Measurements from ENCODE around the gene RARB.

Gene RARB

GRCh38 chr3:25420885-25421284 is 7.2 kb upstream of the RARB start:
- Histone ChIP-seq H3K36me3 (ENCODE audit: control insufficient read depth in 1 of 2, insufficient read depth in 2 of 2, low read length in 2 of 2) (no peaks in the 10 kb centered on the region), H3K9ac (ENCODE audit: low read depth in 1 of 2, low read length in 2 of 2) (no peak overlapping the region), H3K4me3 (ENCODE audit: low read depth in 1 of 2, low read length in 2 of 2) (no peak overlapping the region), H3K9me3 (ENCODE audit: control insufficient read depth in 1 of 2, low read length in 2 of 2) (no peaks in the 10 kb centered on the region), H3K27ac (ENCODE audit: low read depth, low read length) (no peak overlapping the region), H3K4me1 (ENCODE audit: control insufficient read depth in 1 of 2, insufficient read depth in 2 of 2, low read length in 2 of 2) (peaks cover 0 to 3% of the 10 kb centered on the region in 2 donors), H3K27me3 (ENCODE audit: control insufficient read depth in 1 of 2, insufficient read depth in 2 of 2, low read length in 2 of 2) (peaks cover 0 to 10% of the 10 kb centered on the region in 2 donors)

DNA sequence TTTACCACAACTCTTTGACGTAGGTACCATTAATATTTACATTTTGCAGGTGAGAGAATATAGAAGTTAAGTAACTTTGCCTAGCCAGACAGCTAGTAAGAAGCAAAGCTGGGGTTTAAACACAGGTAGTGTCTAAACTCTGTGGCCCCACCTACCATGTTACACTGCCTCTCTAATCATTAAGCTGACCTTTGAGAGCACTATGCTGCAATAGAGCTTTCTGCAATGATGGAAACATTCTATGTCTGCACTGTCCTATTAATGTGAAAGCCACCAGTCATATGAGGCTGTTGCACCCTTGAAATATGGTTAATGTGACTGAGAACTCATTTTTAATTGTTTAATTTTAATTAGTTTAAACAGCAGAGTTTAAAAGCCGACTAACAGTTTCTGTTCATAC is 6.3 kb upstream of the RARB start:
- no peak overlapping the region for H3K9ac ChIP-seq (ENCODE audit: low read depth in 1 of 2, low read length in 2 of 2)
- H3K9me3 ChIP-seq (ENCODE audit: control insufficient read depth in 1 of 2, low read length in 2 of 2) = no peaks in the 10 kb centered on the region
- peaks cover 3 to 15% of the 10 kb centered on the region in 2 donors for H3K27me3 ChIP-seq (ENCODE audit: control insufficient read depth in 1 of 2, insufficient read depth in 2 of 2, low read length in 2 of 2)
- peaks cover 0 to 3% of the 10 kb centered on the region in 2 donors for H3K4me1 ChIP-seq (ENCODE audit: control insufficient read depth in 1 of 2, insufficient read depth in 2 of 2, low read length in 2 of 2)
- no peak overlapping the region for H3K4me3 ChIP-seq (ENCODE audit: low read depth in 1 of 2, low read length in 2 of 2)
- H3K36me3 ChIP-seq (ENCODE audit: control insufficient read depth in 1 of 2, insufficient read depth in 2 of 2, low read length in 2 of 2) = no peaks in the 10 kb centered on the region
- H3K27ac ChIP-seq (ENCODE audit: low read depth, low read length) = no peak overlapping the region

DNA sequence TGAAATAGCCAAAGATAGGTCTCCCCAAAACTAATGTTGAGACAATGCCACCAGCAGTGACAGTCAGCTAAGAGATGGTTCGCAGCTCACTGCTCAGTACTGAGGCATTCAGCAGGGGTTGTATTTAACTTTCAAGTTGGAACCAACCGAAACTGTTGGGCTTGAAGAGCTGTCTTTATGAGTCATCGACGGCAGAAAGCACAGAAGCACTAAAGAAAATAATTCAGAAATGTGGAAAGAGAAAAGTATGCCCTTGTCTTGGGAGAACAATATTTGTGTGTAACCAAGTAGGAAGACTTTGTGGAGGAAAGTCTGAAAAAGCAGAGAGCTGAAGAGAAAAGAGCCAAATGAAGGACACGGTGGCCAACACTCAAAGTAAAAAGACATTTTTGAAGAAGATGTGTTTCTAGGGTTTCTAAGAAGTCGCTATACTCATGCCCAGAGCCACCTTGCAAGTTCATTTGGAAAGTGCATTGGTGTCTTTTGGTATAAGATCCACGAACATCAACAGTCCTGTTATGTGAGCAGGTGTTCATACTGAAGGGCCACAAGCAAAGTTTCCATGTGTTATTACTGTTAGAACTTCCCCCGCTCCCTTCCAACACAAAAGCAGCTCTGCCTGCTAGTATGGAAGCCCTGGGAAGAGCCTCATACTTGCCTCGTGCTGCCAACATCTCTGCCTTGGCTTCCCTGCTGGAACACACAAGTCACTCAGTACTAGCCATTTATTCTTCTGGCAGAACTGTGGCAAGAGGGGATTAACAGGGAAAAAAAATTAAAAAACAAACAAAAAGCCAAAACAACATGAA is 4.1 kb upstream of the RARB start:
- no peaks in the 10 kb centered on the region for H3K36me3 ChIP-seq (ENCODE audit: control insufficient read depth in 1 of 2, insufficient read depth in 2 of 2, low read length in 2 of 2)
- peaks cover 0 to 8% of the 10 kb centered on the region in 2 donors for H3K4me1 ChIP-seq (ENCODE audit: control insufficient read depth in 1 of 2, insufficient read depth in 2 of 2, low read length in 2 of 2)
- H3K9me3 ChIP-seq (ENCODE audit: control insufficient read depth in 1 of 2, low read length in 2 of 2) = no peaks in the 10 kb centered on the region
- H3K27me3 ChIP-seq (ENCODE audit: control insufficient read depth in 1 of 2, insufficient read depth in 2 of 2, low read length in 2 of 2) = peaks cover 3 to 21% of the 10 kb centered on the region in 2 donors
- no peak overlapping the region for H3K4me3 ChIP-seq (ENCODE audit: low read depth in 1 of 2, low read length in 2 of 2)
- H3K9ac ChIP-seq (ENCODE audit: low read depth in 1 of 2, low read length in 2 of 2) = no peak overlapping the region
- H3K27ac ChIP-seq (ENCODE audit: low read depth, low read length) = no peak overlapping the region

GRCh38 chr3:25424614-25425013 is 3.4 kb upstream of the RARB start:
- Histone ChIP-seq H3K4me1 (ENCODE audit: control insufficient read depth in 1 of 2, insufficient read depth in 2 of 2, low read length in 2 of 2) (peaks cover 0 to 14% of the 10 kb centered on the region in 2 donors), H3K27me3 (ENCODE audit: control insufficient read depth in 1 of 2, insufficient read depth in 2 of 2, low read length in 2 of 2) (peaks cover 3 to 21% of the 10 kb centered on the region in 2 donors), H3K9me3 (ENCODE audit: control insufficient read depth in 1 of 2, low read length in 2 of 2) (no peaks in the 10 kb centered on the region), H3K4me3 (ENCODE audit: low read depth in 1 of 2, low read length in 2 of 2) (no peak overlapping the region), H3K36me3 (ENCODE audit: control insufficient read depth in 1 of 2, insufficient read depth in 2 of 2, low read length in 2 of 2) (no peaks in the 10 kb centered on the region), H3K9ac (ENCODE audit: low read depth in 1 of 2, low read length in 2 of 2) (no peak overlapping the region), H3K27ac (ENCODE audit: low read depth, low read length) (no peak overlapping the region)

DNA sequence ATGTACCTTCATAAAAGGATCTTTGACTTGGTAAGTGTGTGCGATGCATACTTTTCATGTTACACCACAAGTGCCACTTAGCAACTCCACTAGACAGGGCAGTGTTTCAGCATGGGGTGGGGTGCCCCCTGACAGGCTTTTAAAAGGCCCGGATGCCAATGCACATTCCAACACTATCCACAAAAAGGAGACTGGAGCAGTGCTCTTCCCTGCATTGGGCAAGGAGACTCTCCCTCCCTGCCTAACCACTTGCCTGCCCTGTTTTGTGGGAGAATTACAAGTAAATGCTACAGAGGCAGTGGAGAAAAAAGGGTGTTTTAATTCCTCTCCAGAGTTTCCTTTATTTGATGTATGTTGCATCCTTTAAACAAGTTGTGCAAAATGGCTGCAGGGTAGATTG is 1.7 kb upstream of the RARB start:
- H3K9me3 ChIP-seq (ENCODE audit: control insufficient read depth in 1 of 2, low read length in 2 of 2) = no peaks in the 10 kb centered on the region
- H3K36me3 ChIP-seq (ENCODE audit: control insufficient read depth in 1 of 2, insufficient read depth in 2 of 2, low read length in 2 of 2) = no peaks in the 10 kb centered on the region
- H3K4me1 ChIP-seq (ENCODE audit: control insufficient read depth in 1 of 2, insufficient read depth in 2 of 2, low read length in 2 of 2) = peaks cover 0 to 24% of the 10 kb centered on the region in 2 donors
- H3K4me3 ChIP-seq (ENCODE audit: low read depth in 1 of 2, low read length in 2 of 2) = no peak overlapping the region
- H3K27ac ChIP-seq (ENCODE audit: low read depth, low read length) = no peak overlapping the region
- no peak overlapping the region for H3K9ac ChIP-seq (ENCODE audit: low read depth in 1 of 2, low read length in 2 of 2)
- peaks cover 3 to 21% of the 10 kb centered on the region in 2 donors for H3K27me3 ChIP-seq (ENCODE audit: control insufficient read depth in 1 of 2, insufficient read depth in 2 of 2, low read length in 2 of 2)

DNA sequence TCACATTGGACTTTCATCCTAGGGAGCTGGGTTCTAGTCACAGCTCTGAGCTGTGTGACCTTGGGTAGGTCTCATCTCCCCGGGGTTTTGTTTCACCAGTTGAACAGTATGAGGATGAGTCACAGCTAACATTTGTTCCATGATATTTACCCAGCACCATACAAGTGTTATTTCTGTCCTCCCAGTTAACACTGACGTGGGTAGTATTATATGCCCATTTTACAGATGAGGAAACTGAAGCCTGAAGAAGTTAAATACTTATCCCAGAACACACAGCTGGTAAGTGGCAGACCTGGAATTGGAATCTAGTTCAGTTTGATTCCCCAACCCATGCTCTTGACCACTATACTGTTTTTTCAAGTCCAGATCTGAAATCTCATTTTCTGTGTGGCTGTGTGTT is 908 bp upstream of the RARB start:
- H3K9ac ChIP-seq (ENCODE audit: low read depth in 1 of 2, low read length in 2 of 2) = peak overlapping the region in 1 of 2 donors; percentile 59
- no peaks in the 10 kb centered on the region for H3K36me3 ChIP-seq (ENCODE audit: control insufficient read depth in 1 of 2, insufficient read depth in 2 of 2, low read length in 2 of 2)
- H3K27me3 ChIP-seq (ENCODE audit: control insufficient read depth in 1 of 2, insufficient read depth in 2 of 2, low read length in 2 of 2) = peaks cover 3 to 21% of the 10 kb centered on the region in 2 donors
- no peak overlapping the region for H3K27ac ChIP-seq (ENCODE audit: low read depth, low read length)
- peak overlapping the region; percentile 61 to 70 for H3K4me3 ChIP-seq (ENCODE audit: low read depth in 1 of 2, low read length in 2 of 2)
- peaks cover 0 to 22% of the 10 kb centered on the region in 2 donors for H3K4me1 ChIP-seq (ENCODE audit: control insufficient read depth in 1 of 2, insufficient read depth in 2 of 2, low read length in 2 of 2)
- H3K9me3 ChIP-seq (ENCODE audit: control insufficient read depth in 1 of 2, low read length in 2 of 2) = no peaks in the 10 kb centered on the region

DNA sequence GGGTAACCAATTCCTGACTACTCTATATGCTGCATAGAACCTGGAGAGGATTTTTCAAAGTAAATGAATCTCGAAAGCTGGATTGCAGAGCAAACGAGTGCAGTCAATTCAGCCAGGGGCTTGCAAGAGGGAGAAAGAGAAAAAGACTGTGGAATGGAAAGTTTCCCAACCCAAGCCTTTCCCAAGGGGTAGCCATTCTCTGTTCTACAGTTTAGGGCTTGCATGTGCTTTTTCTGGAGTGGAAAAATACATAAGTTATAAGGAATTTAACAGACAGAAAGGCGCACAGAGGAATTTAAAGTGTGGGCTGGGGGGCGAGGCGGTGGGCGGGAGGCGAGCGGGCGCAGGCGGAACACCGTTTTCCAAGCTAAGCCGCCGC is 511 bp upstream of the RARB start:
- Histone ChIP-seq H3K36me3 (ENCODE audit: control insufficient read depth in 1 of 2, insufficient read depth in 2 of 2, low read length in 2 of 2) (no peaks in the 10 kb centered on the region), H3K27ac (ENCODE audit: low read depth, low read length) (peak overlapping the region; percentile 63), H3K9me3 (ENCODE audit: control insufficient read depth in 1 of 2, low read length in 2 of 2) (no peaks in the 10 kb centered on the region), H3K27me3 (ENCODE audit: control insufficient read depth in 1 of 2, insufficient read depth in 2 of 2, low read length in 2 of 2) (peaks cover 3 to 21% of the 10 kb centered on the region in 2 donors), H3K4me3 (ENCODE audit: low read depth in 1 of 2, low read length in 2 of 2) (peak overlapping the region; percentile 61 to 70), H3K9ac (ENCODE audit: low read depth in 1 of 2, low read length in 2 of 2) (peak overlapping the region; percentile 2 to 59), H3K4me1 (ENCODE audit: control insufficient read depth in 1 of 2, insufficient read depth in 2 of 2, low read length in 2 of 2) (peaks cover 0 to 22% of the 10 kb centered on the region in 2 donors)

- H3K9me3 ChIP-seq (ENCODE audit: control insufficient read depth in 1 of 2, low read length in 2 of 2) = no peaks in the 10 kb centered on the region
- H3K9ac ChIP-seq (ENCODE audit: low read depth in 1 of 2, low read length in 2 of 2) = peak overlapping the region in 1 of 2 donors; percentile 59
- H3K27me3 ChIP-seq (ENCODE audit: control insufficient read depth in 1 of 2, insufficient read depth in 2 of 2, low read length in 2 of 2) = peaks cover 3 to 21% of the 10 kb centered on the region in 2 donors
- no peak overlapping the region for H3K27ac ChIP-seq (ENCODE audit: low read depth, low read length)
- peaks cover 0 to 28% of the 10 kb centered on the region in 2 donors for H3K4me1 ChIP-seq (ENCODE audit: control insufficient read depth in 1 of 2, insufficient read depth in 2 of 2, low read length in 2 of 2)
- H3K4me3 ChIP-seq (ENCODE audit: low read depth in 1 of 2, low read length in 2 of 2) = peak overlapping the region; percentile 61 to 70
- H3K36me3 ChIP-seq (ENCODE audit: control insufficient read depth in 1 of 2, insufficient read depth in 2 of 2, low read length in 2 of 2) = no peaks in the 10 kb centered on the region
Measured at GRCh38 chr3:25428789-25429335, 799 bp downstream of the RARB start.

DNA sequence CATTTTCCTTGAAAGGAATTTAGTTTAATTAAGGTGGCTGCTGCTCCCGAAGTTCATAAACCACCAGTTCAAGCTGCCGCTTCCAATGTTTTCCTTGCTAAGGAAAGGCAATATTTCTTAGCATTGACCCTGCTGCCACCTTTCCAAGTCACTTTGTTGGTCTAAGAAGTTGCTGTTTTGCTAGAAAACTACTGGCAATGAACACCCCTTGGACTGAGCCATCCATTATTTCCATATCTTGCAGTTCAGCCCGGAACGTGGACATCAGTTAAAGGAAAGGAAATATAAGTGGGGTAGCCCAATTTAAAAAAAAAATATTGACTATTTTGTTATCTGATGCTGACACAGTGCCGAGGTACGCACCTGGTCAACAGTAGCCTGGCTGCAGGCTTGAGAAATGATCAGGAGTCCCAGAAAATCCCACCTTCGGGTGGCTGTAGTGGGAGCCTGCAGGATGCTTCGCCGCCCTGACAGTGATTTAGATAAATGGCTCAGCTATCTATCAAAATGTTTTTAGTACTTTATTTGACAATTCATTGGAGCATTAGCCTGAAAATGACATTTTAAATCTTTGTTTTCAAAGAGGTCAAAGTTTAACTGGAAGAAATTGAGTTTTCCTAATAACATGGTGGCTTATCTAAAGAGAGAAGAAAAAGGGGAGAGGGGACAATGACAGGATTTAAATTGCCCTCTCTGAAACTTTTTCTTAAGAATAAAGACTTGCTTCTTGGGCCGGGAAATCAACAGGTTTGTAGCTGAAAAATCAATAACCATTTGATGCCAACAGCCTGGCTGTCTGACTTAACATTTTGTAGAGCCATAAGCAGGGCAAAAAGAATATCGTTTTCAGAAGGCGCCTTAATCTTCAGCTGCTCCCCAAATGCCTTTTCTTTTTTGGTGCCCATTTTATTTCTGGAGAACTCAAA is 1.6 kb downstream of the RARB start:
- no peak overlapping the region for H3K27ac ChIP-seq (ENCODE audit: low read depth, low read length)

More for the DNA sequence above, 1.6 kb downstream of the RARB start:
- Histone ChIP-seq H3K36me3 (ENCODE audit: control insufficient read depth in 1 of 2, insufficient read depth in 2 of 2, low read length in 2 of 2) (no peaks in the 10 kb centered on the region), H3K27me3 (ENCODE audit: control insufficient read depth in 1 of 2, insufficient read depth in 2 of 2, low read length in 2 of 2) (peaks cover 3 to 15% of the 10 kb centered on the region in 2 donors), H3K4me3 (ENCODE audit: low read depth in 1 of 2, low read length in 2 of 2) (peak overlapping the region in 1 of 2 donors; percentile 70), H3K4me1 (ENCODE audit: control insufficient read depth in 1 of 2, insufficient read depth in 2 of 2, low read length in 2 of 2) (peaks cover 0 to 28% of the 10 kb centered on the region in 2 donors), H3K9ac (ENCODE audit: low read depth in 1 of 2, low read length in 2 of 2) (peak overlapping the region in 1 of 2 donors; percentile 6), H3K9me3 (ENCODE audit: control insufficient read depth in 1 of 2, low read length in 2 of 2) (no peaks in the 10 kb centered on the region)
